B cell (primary cell): ENCODE data around the gene TEX14. TPM values are rescaled to one million over a fixed set of nuclear protein-coding genes. Genes with fewer than 3 reads are reported as not detected.

Experiments
- ATAC-seq: fragments of 200-7000 bp; cut with Tn5 transposase; one replicate; pipeline ENCODE4 v1.10.0; 2021; ENCODE audit warnings: low read depth, mild to moderate bottlenecking, moderate number of reproducible peaks, moderate library complexity
- CTCF ChIA-PET: fragments of 350-600 bp; sonication (Branson Sonifier 250); formaldehyde crosslinking; loops from one replicate; lab custom pipeline; 2021; ENCODE audit warnings: antibody characterized with exemption, inconsistent platforms; lab: Charles Lee
- POLR2A ChIA-PET: fragments of 350-600 bp; sonication (Branson Sonifier 250); formaldehyde crosslinking; loops from one replicate; lab custom pipeline; 2021; ENCODE audit warnings: antibody characterized with exemption; lab: Charles Lee
- DNase-seq: peaks from one replicate; pipeline ENCODE4 v3.0.0; 2013
- H2AFZ ChIP-seq: 2 replicates; pipeline ENCODE4 v1.6.1; 2012; ENCODE audit warnings: mild to moderate bottlenecking, low read depth, low read length; ENCODE audit not compliant: insufficient read depth, poor library complexity, severe bottlenecking
- H3K27ac ChIP-seq, 2 donors: 1 replicate in 1 of 2; 2 replicates in 1 of 2; pipeline ENCODE4 v1.5.1; 2012 to 2013; ENCODE audit warnings: low read length in 2 of 2, mild to moderate bottlenecking in 2 of 2, moderate library complexity in 1 of 2
- H3K27me3 ChIP-seq, 4 experiments: fragments of 200-600 bp in 1 of 4; sonication (generic) in 1 of 4; replicated peaks in 1 of 4; 1 replicate in 2 of 4; 2 replicates in 2 of 4; pipeline versions ENCODE4 v1.6.1 to v1.7.0; 2013 to 2016; ENCODE audit warnings: low read length in 3 of 4, mild to moderate bottlenecking in 2 of 4, mixed read lengths in 1 of 4, moderate library complexity in 1 of 4; ENCODE audit not compliant: insufficient read depth in 4 of 4, control insufficient read depth in 3 of 4; ENCODE audit errors: control extremely low read depth in 1 of 4
- H3K36me3 ChIP-seq, 2 experiments: replicated peaks in 1 of 2; 1 replicate in 1 of 2; 2 replicates in 1 of 2; pipeline versions ENCODE4 v1.6.1 to v1.7.1; 2013; ENCODE audit warnings: low read length in 1 of 2; ENCODE audit not compliant: insufficient read depth in 2 of 2, control insufficient read depth in 1 of 2; ENCODE audit errors: control extremely low read depth in 1 of 2, extremely low read depth in 1 of 2
- H3K4me1 ChIP-seq, 2 donors: fragments of 200-600 bp in 1 of 2; sonication (generic) in 1 of 2; 1 replicate in 1 of 2; 2 replicates in 1 of 2; pipeline versions ENCODE4 v1.5.1 to v1.6.1; 2013 to 2017; ENCODE audit warnings: low read length in 2 of 2; ENCODE audit not compliant: control insufficient read depth in 2 of 2, insufficient read depth in 2 of 2
- H3K4me2 ChIP-seq: replicated peaks from 2 replicates; pipeline ENCODE3; 2012; ENCODE audit warnings: mild to moderate bottlenecking, low read depth, low read length; ENCODE audit not compliant: poor library complexity, severe bottlenecking
- H3K4me3 ChIP-seq, 5 experiments: fragments of 200-600 bp in 1 of 5; sonication (generic) in 1 of 5; 1 replicate in 3 of 5; 2 replicates in 2 of 5; pipeline versions ENCODE4 v1.5.1 to v1.7.0; 2011 to 2016; ENCODE audit warnings: low read length in 4 of 5, mild to moderate bottlenecking in 4 of 5, low read depth in 2 of 5, control low read depth in 1 of 5, moderate library complexity in 1 of 5; ENCODE audit not compliant: insufficient read depth in 1 of 5; ENCODE audit errors: control extremely low read depth in 1 of 5, extremely low read depth in 1 of 5
- H3K79me2 ChIP-seq: fragments of 200-600 bp; sonication (generic); one replicate; pipeline ENCODE4 v1.6.0; 2016; ENCODE audit warnings: low read length; ENCODE audit not compliant: control insufficient read depth, insufficient read depth
- H3K9ac ChIP-seq: fragments of 200-600 bp; sonication (generic); 2 replicates; pipeline ENCODE4 v1.6.1; 2017; ENCODE audit warnings: mild to moderate bottlenecking, low read length, moderate library complexity
- H3K9me3 ChIP-seq, 3 donors: one replicate each; pipeline versions ENCODE4 v1.6.1 to v1.7.1; 2013; ENCODE audit warnings: low read length in 2 of 3; ENCODE audit not compliant: control insufficient read depth in 2 of 3, insufficient read depth in 1 of 3; ENCODE audit errors: control extremely low read depth in 1 of 3
- H4K20me1 ChIP-seq: 2 replicates; pipeline ENCODE4 v1.6.0; 2012; ENCODE audit warnings: mild to moderate bottlenecking, low read length; ENCODE audit not compliant: insufficient read depth, control insufficient read depth, poor library complexity, severe bottlenecking
- H3K27ac Mint-ChIP-seq: one replicate; pipeline ENCODE4 v1.8.0; 2021; ENCODE audit warnings: mixed read lengths
- H3K27me3 Mint-ChIP-seq: one replicate; pipeline ENCODE4 v1.8.0; 2021; ENCODE audit warnings: mixed read lengths
- H3K4me1 Mint-ChIP-seq: one replicate; pipeline ENCODE4 v1.8.0; 2021; ENCODE audit warnings: mixed read lengths
- H3K4me3 Mint-ChIP-seq: one replicate; pipeline ENCODE4 v1.8.0; 2021; ENCODE audit warnings: mixed read lengths
- H3K9me3 Mint-ChIP-seq: one replicate; pipeline ENCODE4 v1.8.0; 2022; ENCODE audit warnings: mixed read lengths; ENCODE audit not compliant: insufficient read depth
- CTCF ChIP-seq: fragments of 200-600 bp; IDR thresholded peaks from one replicate; pipeline ENCODE4 v1.8.0; 2022; ENCODE audit warnings: antibody characterized with exemption, mild to moderate bottlenecking
- EZH2 ChIP-seq: IDR thresholded peaks from 2 replicates; pipeline ENCODE4 v1.6.1; 2012; ENCODE audit warnings: borderline replicate concordance, low read depth, mild to moderate bottlenecking, moderate library complexity, low read length; ENCODE audit not compliant: insufficient read depth, poor library complexity, severe bottlenecking
- WGBS: methylation state at CpG from one replicate; pipeline ENCODE4 v1.1.5; 2013; ENCODE audit warnings: missing lambda C conversion rate; ENCODE audit not compliant: insufficient coverage; 5-methylcytosine and 5-hydroxymethylcytosine counted together
- intact Hi-C: fragments of 100-400 bp; cut with micrococcal nuclease; formaldehyde crosslinking; loops from one replicate; pipeline ENCODE4 v1.10.0; 2022
- polyA plus RNA-seq: library from polyadenylated mRNA; depleted of rRNA; stranded (reverse); fragments of >200 nt; gene quantifications from 2 replicates; pipeline ENCODE4 v1.2.3, GENCODE V29; 2012
- total RNA-seq, 2 donors: library from RNA; stranded (reverse); fragments of 120-200 nt in 1 of 2; gene quantifications; 1 replicate in 1 of 2; 2 replicates in 1 of 2; pipeline versions ENCODE4 v1.2.3 to v1.2.4, GENCODE V29; 2013 to 2022

Gene TEX14
- total and polyA plus RNA-seq, 2 donors (not counting 1 experiment from before 2014, with no cell fraction given): 0.10 to 0.20 TPM

- H3K27me3 ChIP-seq: no peaks in the 10 kb centered on the region
- no peaks in the 10 kb centered on the region for H3K9me3 ChIP-seq
- no peaks in the 10 kb centered on the region for H3K4me1 ChIP-seq
- H3K36me3 ChIP-seq: peaks cover 3 to 13% of the 10 kb centered on the region in 2 experiments
- TF ChIP-seq CTCF (no peak), EZH2 (no peak)
- Mint-ChIP-seq H3K27ac (no peak overlapping the region), H3K4me1 (peaks cover 8% of the 10 kb centered on the region), H3K9me3 (no peaks in the 10 kb centered on the region), H3K27me3 (no peaks in the 10 kb centered on the region), H3K4me3 (no peak overlapping the region)
- H2AFZ ChIP-seq: no peak overlapping the region
- intact Hi-C loops: no loop called here
- H3K9ac ChIP-seq: no peak overlapping the region
- ChIA-PET CTCF (interaction anchor here (1.1 to 2.0 kb wide), 2 partner anchors 14 to 299 kb away, joined by 3 to 10 read pairs; partner anchors contain the start of gene RAD51C), POLR2A (no interaction called here)
- ATAC-seq (no peak), DNase-seq (no peak)
- no peak overlapping the region for H3K27ac ChIP-seq
- H3K4me2 ChIP-seq: no peak overlapping the region
- no CpG with 5 or more reads among the region's 3 CpGs for WGBS
- no peak overlapping the region for H3K4me3 ChIP-seq
- H3K79me2 ChIP-seq: no peaks in the 10 kb centered on the region
- H4K20me1 ChIP-seq: no peaks in the 10 kb centered on the region
Observed at GRCh38 chr17:58706351-58707140, 14.7 kb upstream of the TEX14 start.

GRCh38 chr17:58703916-58704286, 12.1 kb upstream of the TEX14 start:
- no peaks in the 10 kb centered on the region for H3K9me3 Mint-ChIP-seq
- Histone ChIP-seq H3K4me2 (no peak overlapping the region), H3K79me2 (no peaks in the 10 kb centered on the region), H3K4me3 (no peak overlapping the region), H3K4me1 (no peaks in the 10 kb centered on the region), H2AFZ (no peak overlapping the region), H3K27me3 (no peaks in the 10 kb centered on the region), H3K27ac (no peak overlapping the region), H3K9ac (no peak overlapping the region), H3K9me3 (no peaks in the 10 kb centered on the region), H4K20me1 (no peaks in the 10 kb centered on the region), H3K36me3 (peaks cover 5 to 24% of the 10 kb centered on the region in 2 experiments)
- ChIA-PET CTCF (no interaction called here), POLR2A (no interaction called here)
- ATAC-seq (no peak), DNase-seq (no peak)
- no peak overlapping the region for H3K27ac Mint-ChIP-seq
- H3K4me1 Mint-ChIP-seq: peaks cover 6% of the 10 kb centered on the region
- intact Hi-C loops: no loop called here
- H3K4me3 Mint-ChIP-seq: no peak overlapping the region
- H3K27me3 Mint-ChIP-seq: no peaks in the 10 kb centered on the region
- no peak for TF ChIP-seq EZH2
- TF ChIP-seq CTCF: no peak
- no CpG with 5 or more reads among the region's 2 CpGs for WGBS
